LHCN-M2 (cell line): ENCODE data around the gene SNAPC4. TPM values are rescaled to one million over a fixed set of nuclear protein-coding genes. Genes with fewer than 3 reads are reported as not detected.

ENCODE experiments used
- DNase-seq: peaks from one replicate; pipeline ENCODE4 v3.0.0-alpha.2; 2012; ENCODE audit warnings: low read depth
- total RNA-seq: library from RNA; depleted of rRNA; stranded (reverse); fragments of >200 nt; gene quantifications from 2 replicates; pipeline ENCODE4 v1.2.3, GENCODE V29; 2014

Gene SNAPC4
- total RNA-seq, 1 experiment from 2014 or later = 9.4 TPM

DNA sequence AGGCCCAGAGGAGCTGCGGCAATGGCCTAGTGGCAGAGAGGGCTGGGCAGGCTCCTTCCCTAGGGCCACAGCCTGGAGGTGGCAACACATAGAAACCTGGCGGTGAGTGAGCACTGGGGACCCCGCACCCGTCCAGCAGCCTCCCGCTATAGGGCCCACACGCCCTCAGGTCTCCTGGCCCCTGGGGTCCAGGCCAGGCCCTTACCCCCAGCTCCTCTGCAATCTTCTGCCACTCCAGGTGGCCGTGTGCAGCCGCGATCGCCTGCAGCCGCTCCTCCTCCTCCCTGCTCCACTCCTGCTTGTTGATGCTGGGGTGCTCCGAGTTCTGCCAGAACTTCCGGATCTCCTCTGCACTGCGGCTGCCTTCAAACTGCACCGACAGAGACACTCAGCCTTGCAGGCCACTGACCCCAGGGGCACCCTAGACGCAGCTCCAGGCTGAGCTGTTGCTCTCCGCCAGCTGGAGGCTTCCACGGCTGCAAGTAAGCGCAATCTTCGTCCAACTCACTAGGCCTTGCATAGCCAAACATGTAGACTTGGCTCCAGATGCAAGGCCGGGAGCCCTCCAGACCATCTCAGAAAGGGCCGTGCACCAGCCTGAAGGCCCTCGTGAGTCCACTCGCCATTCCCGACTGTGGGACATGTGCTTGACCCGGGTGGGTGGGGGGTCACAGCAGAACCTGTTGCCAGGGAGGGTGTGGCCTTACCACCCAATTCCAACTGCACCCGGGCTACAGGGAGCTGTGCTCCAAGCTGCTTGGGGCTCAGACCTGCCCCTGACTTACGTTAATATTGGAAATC lies 8.0 kb downstream of the SNAPC4 start:
- DNase-seq = no peak

- DNase-seq = no peak
These were observed 10.6 kb downstream of the SNAPC4 start for GRCh38 chr9:136389396-136389795.

- DNase-seq = no peak
These were observed 12.8 kb downstream of the SNAPC4 start for GRCh38 chr9:136387217-136387616.

- DNase-seq = no peak
These were observed 14.0 kb downstream of the SNAPC4 start for GRCh38 chr9:136386018-136386417.

DNA sequence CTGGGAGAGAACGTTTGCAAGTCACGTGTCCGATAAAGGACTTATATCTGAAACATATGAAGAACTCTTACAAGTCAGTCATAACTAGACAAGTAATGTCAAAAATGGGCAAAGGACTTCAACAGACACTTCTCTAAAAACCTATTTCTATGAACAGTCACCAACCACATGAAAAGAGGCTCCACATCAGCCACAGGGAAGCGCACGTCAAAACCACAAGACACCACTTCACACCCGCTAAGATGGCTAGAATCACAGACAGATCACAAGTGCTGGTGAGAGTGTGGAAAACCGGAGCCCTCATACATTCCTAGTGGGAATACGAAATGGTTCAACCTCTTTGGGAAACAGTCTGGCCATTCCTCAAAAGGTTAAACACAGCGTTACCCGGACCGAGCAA lies 15.0 kb downstream of the SNAPC4 start:
- DNase-seq = no peak

- DNase-seq = no peak
These were observed 16.5 kb downstream of the SNAPC4 start for GRCh38 chr9:136383436-136383835.

DNA sequence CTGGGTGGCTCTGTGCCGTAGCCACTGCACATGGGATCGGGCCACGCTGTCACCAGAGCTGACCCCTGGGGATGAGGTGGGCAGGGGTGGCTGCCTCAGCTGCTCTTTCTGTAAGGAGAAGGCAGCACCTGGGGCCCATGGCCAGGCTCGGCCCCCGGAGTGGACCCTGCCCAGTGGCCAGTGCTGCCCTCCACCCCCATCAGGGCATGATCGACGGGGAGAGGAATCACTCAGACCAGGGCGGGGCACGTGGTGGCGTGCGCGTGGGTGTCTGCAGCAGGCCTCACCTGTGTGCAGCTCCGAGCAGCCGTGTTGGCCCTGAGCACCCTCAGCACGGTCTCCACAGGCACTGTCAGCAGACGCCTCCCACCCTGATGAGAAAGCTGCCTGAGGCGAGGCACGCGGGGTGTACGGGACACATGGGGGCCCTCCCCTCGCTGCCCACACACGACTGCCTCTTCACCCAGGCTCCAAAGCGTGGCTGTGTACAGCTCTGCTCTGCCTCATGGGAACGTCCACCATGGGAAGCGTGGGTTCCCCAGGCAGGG lies 17.9 kb downstream of the SNAPC4 start:
- DNase-seq = no peak

DNA sequence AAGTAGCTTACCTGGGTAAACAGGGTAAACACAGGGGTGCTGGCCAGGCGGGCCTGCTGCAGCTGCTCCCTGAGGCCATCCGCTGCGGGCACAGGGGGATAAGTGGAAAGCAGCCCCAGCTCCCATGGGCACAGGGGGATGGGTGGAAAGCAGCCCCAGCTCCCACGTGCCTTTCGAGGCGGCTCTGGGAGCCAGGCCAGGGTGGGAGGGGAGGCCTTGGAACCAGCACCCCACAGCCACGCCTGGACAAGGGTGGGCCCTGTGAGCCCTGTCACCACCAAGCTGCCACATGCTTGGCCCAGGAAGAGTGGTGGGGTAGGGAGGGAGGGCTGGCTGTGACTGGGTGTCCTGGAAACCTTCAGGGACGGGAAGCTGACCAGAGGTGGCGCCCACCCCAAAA lies 18.7 kb downstream of the SNAPC4 start:
- no peak for DNase-seq

DNA sequence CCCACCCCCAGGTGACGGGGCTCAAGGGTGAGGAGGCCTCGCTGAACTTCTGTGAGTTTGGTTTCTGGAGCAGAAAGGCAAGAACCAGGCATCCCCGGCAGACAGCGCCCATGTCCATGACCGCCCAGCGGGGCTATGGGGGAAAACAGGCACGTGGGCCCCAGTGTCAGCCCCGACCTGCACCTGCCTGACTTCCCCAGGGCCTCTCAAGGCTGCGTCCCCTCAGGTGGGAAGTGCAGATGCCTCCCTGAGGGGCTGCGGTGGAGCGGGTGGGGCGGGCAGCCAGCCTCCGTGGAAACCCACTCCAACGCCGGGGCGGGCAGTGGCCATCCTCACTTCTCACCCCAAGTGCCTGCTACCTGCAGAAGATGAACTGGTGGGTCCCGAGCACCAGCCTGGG lies 19.6 kb downstream of the SNAPC4 start:
- no peak for DNase-seq

GRCh38 chr9:136379891-136380290 lies 20.1 kb downstream of the SNAPC4 start:
- DNase-seq = no peak

DNA sequence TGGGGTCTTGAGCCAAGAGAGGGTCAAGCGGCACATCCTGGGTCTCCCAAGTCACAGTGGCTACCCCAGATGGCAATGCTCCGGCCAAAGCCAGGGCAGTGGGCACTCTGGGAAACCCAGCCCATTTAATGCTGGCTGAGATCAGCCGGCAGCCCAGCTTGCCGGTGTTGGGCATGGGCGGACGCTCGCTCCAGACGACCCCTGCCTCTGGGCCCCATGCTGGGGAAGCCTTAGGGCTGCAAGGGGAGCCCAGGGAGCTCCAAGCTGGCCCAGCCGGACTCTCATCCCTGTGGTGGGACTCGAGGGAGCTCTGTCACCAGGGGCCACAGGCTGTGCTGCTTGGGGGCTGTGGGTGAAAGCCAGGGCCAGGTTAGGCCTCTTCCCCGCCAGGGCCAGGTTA lies 20.6 kb downstream of the SNAPC4 start:
- DNase-seq = no peak

DNA sequence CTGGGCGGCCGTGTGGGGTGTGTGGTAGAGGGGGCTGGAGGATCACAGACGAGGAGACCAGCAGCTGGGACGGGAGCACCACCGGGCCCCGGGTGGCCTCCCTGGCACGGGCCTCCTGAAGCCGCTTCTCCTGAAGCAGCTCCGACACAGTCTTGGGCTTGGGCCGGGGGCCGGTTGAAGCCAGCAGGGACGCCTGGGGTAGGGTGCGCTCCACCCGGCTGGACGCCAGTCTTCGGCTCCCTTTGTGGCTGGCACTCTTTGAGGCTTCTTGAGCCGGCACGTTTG lies 21.0 kb downstream of the SNAPC4 start:
- DNase-seq = no peak

DNA sequence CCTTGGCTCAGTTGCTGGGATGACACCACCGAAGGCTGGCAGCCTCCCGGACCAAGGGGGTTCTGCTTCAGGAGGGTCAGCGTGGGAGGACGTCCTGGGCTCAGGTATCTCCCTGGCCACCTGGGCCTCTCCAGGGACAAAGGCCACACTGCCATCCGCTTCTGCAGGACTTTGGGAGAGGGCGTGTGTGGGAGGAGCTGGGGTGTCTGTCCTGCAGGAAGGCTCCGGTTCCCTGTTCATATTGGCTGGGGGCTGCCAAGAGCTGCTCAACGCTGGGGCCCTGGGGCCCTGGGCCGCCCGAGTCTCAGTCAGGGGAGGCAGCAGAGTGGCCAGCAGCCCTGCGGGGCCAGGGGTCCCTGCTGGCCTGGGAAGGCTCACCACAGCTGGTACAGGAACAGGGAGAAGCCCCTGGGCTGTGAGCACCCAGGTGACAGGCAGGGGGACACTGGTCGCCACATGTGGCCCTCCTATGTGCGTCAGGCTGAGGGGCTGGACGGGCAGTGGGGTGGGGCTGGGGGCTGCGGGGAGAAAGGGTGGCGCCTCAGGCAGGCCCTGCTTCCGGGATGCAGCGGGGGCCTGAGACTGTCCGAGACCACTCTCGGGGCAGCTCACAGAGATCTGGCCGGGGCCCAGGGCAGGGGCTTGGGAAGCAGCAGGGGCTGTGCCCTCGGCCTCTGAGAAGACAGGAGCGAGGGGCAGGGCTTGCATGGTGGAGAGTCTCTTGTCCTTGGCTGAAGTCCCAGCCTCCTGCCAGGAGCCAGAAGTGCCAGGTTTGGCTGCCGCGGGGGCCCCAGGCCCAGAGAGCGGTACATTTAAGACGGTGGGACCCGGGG lies 21.6 kb downstream of the SNAPC4 start:
- DNase-seq = no peak

GRCh38 chr9:136377341-136378169 lies 22.4 kb downstream of the SNAPC4 start:
- DNase-seq = no peak

DNA sequence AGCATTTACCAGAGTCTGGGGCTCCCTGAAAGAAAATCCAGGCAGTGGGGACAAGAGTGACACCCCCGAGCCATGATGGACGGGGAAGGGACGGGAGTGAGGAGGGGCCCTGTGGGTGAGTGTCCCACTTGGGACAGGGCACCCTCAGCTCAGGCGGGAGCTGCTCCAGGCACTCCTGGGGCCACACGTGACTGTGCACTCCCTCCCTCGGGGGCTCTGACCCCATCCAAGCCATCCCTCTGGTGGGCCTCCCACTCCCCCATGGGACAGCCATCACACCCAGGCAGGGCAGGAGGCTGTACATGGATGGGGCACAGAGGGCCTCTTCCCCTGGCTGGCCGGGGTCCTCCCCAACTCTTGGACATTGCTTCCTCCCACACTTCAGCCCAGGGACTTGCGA lies 23.5 kb downstream of the SNAPC4 start:
- DNase-seq = no peak

DNA sequence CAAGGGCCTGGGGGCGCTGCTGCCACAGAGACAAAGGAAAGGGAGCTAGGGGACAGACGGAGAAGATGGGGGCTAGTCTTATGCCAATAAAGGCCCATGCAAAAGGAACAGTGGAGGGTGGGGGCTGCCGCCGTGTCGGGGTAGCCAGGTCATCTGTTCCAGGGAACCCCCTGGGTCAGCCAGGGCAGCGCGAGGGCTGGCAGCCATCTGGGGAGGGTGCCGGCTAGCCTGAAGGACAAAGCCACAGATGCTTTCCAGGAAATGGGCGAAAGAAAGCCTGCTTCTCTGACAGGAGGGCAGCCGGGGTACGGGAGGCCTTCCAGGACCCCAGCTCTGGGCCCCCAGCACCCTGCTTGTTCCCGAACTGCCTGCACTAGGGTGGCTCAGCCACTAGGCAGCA lies 24.9 kb downstream of the SNAPC4 start:
- DNase-seq = no peak

GRCh38 chr9:136374183-136374575 lies 25.8 kb downstream of the SNAPC4 start:
- no peak for DNase-seq

- no peak for DNase-seq
These were observed 26.4 kb downstream of the SNAPC4 start, which contains the start of gene CARD9 for GRCh38 chr9:136373300-136374182. Gene CARD9 (minus strand): TSS chr9:136373669. CDS start chr9:136372078, 1,591 bp downstream.

DNA sequence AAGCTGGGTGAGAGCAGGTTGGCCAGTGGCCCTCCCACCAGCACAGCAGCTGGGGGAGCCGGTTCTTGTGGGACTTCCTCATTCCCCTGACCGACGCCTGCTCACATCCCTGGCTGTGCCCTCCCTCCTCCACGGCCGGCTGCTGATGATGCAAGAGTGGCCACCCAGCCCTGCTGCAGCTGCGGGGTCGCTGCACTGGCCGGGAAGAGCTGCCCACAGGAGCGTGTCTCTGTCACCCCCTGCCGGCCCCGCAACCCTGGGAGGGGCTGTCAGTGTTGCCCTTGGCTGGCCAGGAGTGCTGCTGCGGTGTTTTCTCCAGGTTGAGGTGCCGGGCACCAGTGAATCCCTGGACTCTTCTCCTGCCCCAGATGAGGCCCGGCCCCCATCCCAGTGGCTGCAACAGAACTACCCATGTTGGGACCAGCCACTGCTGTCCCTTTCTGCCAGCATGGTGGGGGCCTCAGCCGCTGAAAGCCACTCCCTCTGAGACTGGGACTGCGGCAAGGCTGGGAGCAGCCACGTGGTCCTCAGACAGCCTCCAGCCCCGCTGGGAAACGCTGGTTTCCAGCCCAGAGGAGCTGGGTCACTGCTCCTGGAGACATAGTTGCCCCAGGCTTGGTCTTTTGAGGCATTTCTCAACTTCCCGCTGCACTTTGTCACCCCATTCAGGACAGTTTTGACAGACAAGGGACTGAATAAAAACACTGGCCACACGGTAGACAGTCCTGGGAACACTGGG lies 27.2 kb downstream of the SNAPC4 start:
- peak; percentile 85 for DNase-seq

DNA sequence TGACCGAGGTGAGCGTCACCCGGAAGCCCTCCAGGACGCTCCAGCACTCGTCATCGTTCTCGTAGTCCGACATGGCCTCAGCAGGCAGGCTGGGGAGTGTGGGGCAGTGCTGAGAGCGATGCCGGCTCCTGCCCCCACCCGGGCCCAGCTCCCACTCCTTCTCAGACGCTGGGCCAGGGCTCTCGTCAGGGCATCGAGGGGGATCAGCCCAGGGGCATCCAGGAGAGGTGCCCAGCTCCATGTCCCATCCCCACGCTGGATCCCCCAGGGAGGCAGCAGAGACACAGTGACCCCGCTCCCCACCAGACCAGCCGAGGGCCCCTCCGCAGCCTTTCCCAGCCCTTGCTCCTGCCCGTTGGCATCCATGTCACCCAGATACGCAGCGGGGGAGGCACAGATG lies 28.0 kb downstream of the SNAPC4 start:
- DNase-seq = no peak
